H1 (cell line): ENCODE results near the gene USH2A. TPM values are rescaled to one million over a fixed set of nuclear protein-coding genes. Genes with fewer than 3 reads are reported as not detected.

Experiments
- CTCF ChIP-seq, 3 experiments: IDR thresholded peaks; 1 replicate in 2 of 3; 2 replicates in 1 of 3; pipeline versions ENCODE4 v1.5.1 to v1.6.1; 2011; ENCODE audit warnings: low read length in 3 of 3, mild to moderate bottlenecking in 3 of 3, inconsistent platforms in 2 of 3, low read depth in 1 of 3, moderate library complexity in 1 of 3; ENCODE audit not compliant: insufficient read depth in 1 of 3; ENCODE audit errors: control extremely low read depth in 1 of 3
- POLR2A ChIP-seq, 2 experiments: IDR thresholded peaks; 1 replicate in 1 of 2; 2 replicates in 1 of 2; pipeline ENCODE4 v1.6.1; 2011; ENCODE audit warnings: low read depth in 2 of 2, low read length in 2 of 2, mild to moderate bottlenecking in 2 of 2; ENCODE audit errors: control extremely low read depth in 1 of 2
- polyA plus RNA-seq, 7 experiments: library from polyadenylated mRNA; depleted of rRNA in 3 of 7; stranded (reverse) in 5 of 7; unstranded in 2 of 7; fragments of >200 nt in 5 of 7; fragments of 200-250 nt in 2 of 7; gene quantifications; 1 replicate in 5 of 7; 2 replicates in 1 of 7; 4 replicates in 1 of 7; pipeline versions ENCODE4 v1.2.1 to v1.2.3, GENCODE V29; 2011 to 2013; ENCODE audit warnings: missing spikeins in 2 of 7, mixed read lengths in 2 of 7
- total RNA-seq: library from RNA; stranded (reverse); fragmentation: NEBNext Ultra II Directional; extraction: Animal tissue kit (Norgen Biotek cat#: 25700); gene quantifications from 2 replicates; pipeline ENCODE4 v1.2.1, GENCODE V29; 2021

Gene USH2A
- total and polyA plus RNA-seq, 2 of the 8 experiments (the other 6 are each of a cell fraction or from before 2014, with no cell fraction given): 0.02 to 0.17 TPM

- TF ChIP-seq CTCF (IDR thresholded peaks at IDR 0.05; ENCODE audit: control extremely low read depth in 1 of 3, insufficient read depth in 1 of 3, low read depth in 1 of 3, low read length in 3 of 3): no peak
- no peak for TF ChIP-seq POLR2A (IDR thresholded peaks at IDR 0.05; ENCODE audit: control extremely low read depth in 1 of 2, low read depth in 2 of 2, low read length in 2 of 2)
Observed at GRCh38 chr1:216434232-216434631, 11.0 kb upstream of the USH2A start (continued).
